GM21390 (cell line): Measurements from ENCODE around the gene CAMK2B.

Source experiments
- ATAC-seq: cut with Tn5 transposase; IDR thresholded peaks from one replicate; pipeline ENCODE4 v1.9.1; 2021; ENCODE audit not compliant: unreplicated experiment

The CAMK2B gene

DNA sequence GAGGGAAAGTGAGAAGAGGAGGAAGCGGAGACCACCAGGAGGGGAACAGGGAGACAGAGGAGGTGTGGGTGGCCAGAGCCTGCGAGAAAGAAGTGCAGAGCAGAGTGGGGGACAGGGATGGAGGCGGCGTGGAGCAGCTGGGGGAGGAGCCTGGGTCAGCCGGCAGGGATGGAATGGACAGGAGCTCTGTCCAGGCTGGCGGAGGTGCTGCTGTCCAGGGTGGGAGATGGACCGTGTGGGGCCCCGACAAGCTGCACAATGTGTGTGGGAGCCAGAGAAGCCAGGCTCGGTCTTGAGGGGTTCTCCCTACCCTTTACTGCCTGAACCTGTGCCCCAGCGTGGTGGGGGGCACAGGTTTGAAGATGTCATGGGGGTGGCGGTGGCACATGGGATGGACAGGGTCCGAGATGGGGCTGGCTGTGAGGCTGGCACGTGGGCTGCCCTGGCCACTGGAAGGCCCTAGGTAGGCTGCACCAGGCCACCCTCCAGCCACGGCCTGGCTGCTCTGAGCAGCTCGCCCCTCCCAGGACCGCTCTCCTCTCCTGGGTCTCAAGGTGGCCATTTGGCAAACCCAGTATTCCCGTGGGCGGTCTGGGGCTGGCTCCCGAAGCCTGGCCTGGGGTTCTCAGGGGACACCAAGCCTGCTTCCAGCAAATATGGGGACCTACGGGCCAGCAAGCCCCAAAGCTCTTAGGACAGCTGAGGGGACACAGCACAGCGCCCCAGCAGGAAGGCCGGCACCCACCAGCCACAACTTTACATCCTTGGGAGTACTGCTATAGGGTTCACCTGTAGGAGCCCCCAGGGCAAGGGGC lies 92.3 kb downstream of the CAMK2B start:
- no peak for ATAC-seq

- ATAC-seq, result no peak
Observed at GRCh38 chr7:44232396-44232795, 93.0 kb downstream of the CAMK2B start.

DNA sequence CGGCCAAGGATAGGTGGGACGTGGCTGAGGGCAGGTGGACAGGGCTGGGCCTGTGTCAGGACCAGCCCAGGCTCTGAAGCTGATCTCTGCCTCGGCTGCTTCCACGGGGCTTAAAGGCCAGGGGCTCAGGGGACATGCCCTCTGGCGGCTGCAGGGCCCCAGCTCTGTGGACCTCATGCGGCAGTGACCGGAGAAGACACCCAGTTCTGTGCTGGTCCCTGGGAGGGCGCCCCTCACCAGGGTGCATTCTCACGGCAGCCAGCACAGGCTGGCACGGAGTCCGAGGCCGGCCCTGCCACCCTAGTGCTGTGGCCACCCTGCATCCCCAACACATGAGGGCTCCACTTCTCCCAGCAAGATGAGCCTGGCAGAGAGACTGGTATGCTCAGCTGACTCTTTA lies 94.3 kb downstream of the CAMK2B start:
- ATAC-seq, result no peak

- no peak for ATAC-seq
Observed at GRCh38 chr7:44230286-44230685, 95.1 kb downstream of the CAMK2B start.

- ATAC-seq, result no peak
Observed at GRCh38 chr7:44229546-44230105, 95.8 kb downstream of the CAMK2B start.

DNA sequence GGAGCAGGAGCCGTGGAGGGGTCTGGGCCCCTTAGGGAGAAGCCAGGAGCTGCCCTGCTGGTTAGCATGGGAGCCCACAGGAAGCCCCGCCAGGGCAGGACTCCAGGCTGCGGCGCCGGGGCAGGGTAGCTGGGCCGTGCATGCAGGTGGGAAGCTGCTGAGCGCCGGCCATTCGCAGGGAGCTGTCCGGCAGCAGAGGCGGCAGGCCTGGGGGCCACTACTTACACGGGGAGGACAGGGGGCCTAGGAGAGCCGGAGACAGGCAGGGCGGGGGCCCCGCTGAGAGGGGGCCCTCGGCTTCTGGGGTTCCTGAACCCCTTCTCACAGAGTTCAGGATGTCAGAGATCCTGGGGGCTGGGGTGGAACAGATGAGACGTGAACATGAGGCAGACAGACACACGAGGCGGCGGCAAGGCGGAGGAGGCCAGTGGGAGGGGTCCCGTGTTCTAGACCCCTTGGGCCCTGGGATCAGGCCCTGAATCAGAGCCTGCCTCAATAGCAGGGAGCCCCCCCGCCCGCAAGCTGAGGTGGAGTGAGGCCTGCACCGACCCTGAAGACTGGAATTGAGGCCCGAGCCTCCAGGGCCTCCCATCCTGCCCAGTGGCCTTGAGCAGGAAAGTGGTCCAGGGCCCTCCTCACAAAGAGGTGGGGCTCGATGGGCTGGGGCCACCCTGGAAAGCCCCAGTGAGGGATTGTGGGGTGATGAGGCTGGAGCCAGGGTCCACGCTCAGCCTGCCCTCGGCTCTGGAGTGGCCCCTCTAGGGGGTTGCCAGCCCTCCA lies 96.6 kb downstream of the CAMK2B start:
- ATAC-seq, result no peak

DNA sequence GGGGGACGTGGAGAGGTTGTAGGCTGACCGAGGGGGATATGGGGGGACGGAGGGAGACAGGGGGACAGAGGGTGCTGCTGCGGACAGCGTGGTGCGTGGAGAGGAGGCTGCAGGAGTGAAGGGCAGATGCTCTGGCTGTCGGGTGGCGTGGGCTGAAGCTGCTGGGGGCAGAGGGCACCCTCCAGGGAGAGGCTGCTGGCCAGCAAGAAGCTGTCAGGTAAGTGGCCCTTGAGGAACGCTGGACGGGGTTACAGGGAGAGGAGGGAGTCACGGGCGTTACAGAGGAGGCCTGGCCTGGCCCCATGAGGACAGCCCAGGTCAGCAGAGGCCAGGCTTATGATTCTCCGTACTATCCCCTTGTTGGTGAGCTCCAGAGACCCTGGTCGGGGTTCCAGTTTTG lies 97.5 kb downstream of the CAMK2B start:
- ATAC-seq, result no peak

DNA sequence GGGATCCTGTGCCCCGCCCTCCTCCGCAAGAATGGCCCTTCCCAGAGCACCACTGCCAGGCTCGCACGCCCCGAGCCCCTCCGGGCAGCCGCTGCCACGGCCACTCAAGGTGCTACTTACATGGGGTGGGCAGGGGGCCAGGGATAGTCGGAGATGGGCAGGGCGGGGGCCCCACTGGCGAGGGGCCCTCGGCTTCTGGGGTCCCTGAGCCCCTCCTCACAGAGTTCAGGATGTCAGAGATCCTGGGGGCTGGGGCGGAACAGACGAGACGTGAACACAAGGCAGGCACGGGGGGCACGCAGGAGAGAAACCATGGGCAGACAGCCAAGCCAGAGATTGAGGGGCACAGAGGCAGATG lies 99.0 kb downstream of the CAMK2B start:
- no peak for ATAC-seq

DNA sequence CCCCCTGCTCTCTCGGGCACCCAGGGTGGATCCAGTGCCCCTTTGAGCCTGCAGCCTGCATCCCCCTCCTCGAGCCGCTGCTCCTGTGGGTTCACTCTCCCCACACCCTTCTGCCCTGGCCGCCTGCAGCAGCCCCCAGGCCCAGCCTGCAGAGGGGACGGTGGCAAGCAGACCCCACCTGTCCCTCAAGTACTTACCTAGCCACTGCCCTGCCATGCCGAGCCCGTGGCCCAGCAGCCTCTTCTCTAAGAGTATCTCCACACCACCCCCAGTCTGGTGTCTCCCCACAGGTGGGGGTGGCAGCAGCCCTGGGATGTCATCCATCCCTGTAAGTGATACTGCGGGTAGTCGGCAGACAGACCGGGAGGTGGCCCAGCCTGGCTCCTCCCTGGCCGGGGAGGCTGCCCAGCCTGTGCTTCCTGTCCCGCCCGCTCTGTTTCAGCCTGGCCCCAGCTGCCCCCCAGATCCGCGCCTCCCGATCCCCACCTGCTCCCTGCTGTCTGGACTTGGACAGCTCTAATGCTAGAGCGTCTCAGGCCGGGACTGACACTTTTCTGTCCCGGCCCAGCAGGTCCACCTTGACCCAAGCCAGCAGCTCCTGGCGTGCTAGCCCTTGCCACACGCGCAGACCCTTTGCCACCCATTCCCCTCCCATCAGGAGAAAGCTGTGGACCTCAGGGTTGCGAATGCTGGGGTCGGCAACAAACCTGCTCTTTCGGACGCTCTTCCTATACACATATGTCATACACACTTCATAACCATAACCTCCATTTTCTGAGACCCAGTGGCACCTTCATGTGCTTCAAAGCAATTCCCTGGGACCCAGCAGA lies 99.6 kb downstream of the CAMK2B start:
- ATAC-seq, result no peak

GRCh38 chr7:44224974-44225565 lies 100.3 kb downstream of the CAMK2B start:
- ATAC-seq, result no peak

- no peak for ATAC-seq
Observed at GRCh38 chr7:44224080-44224973, 101.1 kb downstream of the CAMK2B start.

DNA sequence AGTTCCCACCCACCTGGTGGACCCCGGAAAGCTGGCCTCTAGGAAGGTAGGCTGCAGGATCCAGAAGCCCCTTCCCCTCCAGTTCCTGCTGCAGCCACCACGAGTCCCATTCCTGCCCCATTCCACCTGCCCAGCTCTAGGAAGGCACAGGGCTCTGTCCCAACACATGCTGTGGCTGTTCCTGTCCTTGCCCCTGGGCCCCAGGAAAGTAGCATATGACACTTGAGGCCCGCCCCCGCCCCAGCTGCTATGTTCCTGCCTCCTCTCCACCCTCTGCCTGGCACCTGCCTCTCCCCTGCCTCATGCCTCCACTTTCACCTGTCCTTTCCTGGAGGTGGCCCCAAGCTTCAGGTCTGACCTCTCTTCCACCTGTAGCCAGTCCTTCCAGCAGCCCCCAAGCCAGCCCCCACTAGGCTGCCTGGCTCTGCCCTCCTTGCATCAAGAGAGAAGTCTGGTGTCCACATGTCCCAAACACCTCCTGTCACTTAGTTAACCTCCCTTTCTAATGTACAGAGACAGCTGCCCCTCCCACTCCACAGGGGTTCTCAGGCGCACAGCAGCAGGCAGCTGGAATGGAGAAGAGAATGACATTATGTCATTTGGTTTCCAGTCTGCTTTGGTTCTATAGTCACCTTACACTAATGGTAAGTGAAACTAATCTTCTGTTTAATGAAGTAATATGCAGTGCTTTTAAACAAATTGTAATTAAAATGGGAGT lies 101.9 kb downstream of the CAMK2B start:
- no peak for ATAC-seq

DNA sequence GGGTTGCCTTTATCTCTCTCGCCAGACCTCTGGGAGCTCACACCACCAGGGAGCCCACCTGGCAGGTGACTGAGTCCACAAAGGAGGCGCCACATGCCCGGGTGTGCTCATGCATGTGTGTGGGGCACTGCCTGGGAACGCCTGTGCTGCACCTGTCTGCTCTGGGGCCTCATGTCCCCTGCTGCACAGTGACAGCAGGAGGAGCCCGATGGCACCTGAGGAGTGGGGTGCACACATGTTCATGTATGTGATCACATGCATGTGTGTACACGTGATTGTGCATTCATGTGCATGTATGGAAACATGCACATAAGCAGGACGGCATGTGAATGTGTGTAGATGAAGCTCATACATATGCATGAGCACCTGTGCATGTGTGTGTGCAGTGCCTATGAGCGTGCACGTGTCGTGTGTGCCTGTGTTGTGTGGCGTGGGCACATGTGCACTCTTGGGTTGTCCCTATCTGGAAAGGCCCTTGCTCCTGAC lies 102.6 kb downstream of the CAMK2B start:
- ATAC-seq, result no peak

- ATAC-seq, result no peak
Observed at GRCh38 chr7:44222074-44222473, 103.3 kb downstream of the CAMK2B start.

DNA sequence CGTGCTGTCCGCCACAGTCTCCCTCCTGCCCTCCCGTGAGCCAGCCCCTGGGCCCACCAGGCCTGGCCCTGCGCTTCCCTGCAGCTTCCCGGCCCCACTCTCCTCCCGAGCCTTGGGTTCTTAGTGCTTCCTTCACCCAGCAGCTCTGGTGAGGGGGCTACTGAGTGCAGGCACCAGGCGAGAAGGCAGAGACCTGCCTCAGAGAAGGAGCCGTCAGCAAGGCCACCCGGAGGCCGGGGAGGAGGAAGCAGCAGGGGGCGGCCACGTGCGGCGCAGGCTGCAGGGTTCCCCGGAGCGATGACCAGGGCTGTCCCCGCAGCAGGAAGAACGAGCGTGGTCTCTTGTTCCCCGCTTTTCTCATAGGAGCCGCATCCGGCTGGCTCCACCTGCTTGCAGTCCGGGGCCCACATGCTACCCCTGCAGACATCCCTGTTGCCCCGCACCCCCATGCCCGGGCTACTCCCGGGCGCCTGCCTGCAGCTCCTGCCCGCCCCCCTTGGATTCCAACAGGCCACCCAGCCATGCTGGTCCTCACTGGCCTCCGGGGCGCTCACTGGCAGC lies 104.1 kb downstream of the CAMK2B start:
- ATAC-seq, result no peak

DNA sequence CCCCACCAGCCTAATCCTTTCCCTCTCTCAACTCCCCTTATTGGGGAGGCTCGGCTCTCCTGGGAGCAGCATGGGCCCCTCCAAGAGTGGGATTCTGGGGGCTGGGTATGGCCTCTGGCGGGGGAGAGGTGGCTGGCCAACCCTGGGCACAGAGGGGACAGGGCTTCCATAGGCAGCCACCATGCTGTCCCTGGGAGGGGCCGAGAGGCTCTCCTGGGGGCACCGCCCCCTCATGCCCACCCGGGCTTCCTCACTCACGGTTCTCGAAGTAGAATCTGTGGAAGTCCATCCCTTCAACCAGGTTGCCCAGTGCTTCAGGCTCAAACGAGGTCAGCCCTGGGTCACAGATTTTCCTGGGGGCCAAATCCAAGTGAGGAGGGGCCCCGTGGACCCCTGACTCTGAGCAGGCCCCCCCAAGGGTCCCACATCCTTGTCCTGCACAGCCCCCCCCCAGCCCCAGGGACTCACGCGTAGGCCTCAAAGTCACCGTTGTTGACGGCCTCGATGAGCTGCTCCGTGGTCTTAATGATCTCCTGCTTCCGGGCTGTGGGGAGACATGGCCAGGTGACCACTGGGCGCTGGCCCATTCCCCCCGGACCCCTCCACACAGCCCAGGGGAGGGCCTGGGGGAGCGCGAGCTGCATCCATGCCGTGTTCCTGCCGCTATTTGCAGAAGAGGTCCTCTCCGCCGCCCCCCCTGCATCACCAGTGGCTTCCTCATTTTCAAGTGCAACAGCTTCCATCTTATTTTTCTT lies 104.9 kb downstream of the CAMK2B start:
- ATAC-seq, result no peak

DNA sequence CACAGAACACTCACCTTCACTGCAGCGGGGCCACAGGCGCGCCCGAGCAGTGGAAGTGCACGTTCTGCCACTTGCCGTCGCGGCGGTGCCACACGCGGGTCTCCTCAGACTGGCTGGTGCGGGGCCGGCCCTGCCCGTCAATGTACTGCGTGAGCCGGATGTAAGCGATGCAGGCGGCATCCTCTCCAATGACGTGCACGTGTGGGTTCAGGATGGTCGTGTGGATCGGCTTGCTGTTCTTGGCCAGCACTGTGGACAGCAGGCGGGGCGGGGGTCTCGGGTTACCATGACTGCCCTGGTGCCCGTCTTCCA lies 105.4 kb downstream of the CAMK2B start:
- ATAC-seq, result no peak

- ATAC-seq, result no peak
Observed at GRCh38 chr7:44219371-44220045, 105.9 kb downstream of the CAMK2B start.
